DND-41 (cell line): ENCODE measurements around the gene DIS3L2.

Experiments
- CTCF ChIP-seq: IDR thresholded peaks from 2 replicates; pipeline ENCODE4 v1.5.1; 2012; ENCODE audit warnings: borderline replicate concordance, low read length, moderate library complexity, mild to moderate bottlenecking; ENCODE audit not compliant: poor library complexity, severe bottlenecking; ENCODE audit errors: extremely low read depth
- EZH2 ChIP-seq: IDR thresholded peaks from 3 replicates; pipeline ENCODE4 v1.6.1; 2012; ENCODE audit warnings: borderline replicate concordance, low read depth, mild to moderate bottlenecking, moderate library complexity, low read length, inconsistent platforms; ENCODE audit not compliant: severe bottlenecking

GRCh38 chr2:231919341-231920035, 42.0 kb upstream of the DIS3L2 start:
- TF ChIP-seq CTCF (no peak), EZH2 (no peak)
